CD14-positive monocyte (primary cell): ENCODE measurements around the gene WIPI1. TPM values are rescaled to one million over a fixed set of nuclear protein-coding genes. Genes with fewer than 3 reads are reported as not detected.

ENCODE experiments used
- DNase-seq, 3 donors: peaks; one replicate each; pipeline ENCODE4 v3.0.0-alpha.2; 2011 to 2022
- H2AFZ ChIP-seq: 2 replicates; pipeline ENCODE4 v1.6.0; 2012; ENCODE audit warnings: mild to moderate bottlenecking, low read depth, low read length, inconsistent platforms; ENCODE audit not compliant: insufficient read depth, poor library complexity, severe bottlenecking
- H3K27ac ChIP-seq, 2 donors: 1 replicate in 1 of 2; 2 replicates in 1 of 2; pipeline ENCODE4 v1.5.1; 2012 to 2013; ENCODE audit warnings: low read length in 2 of 2, control low read depth in 1 of 2, inconsistent platforms in 1 of 2, low read depth in 1 of 2, mild to moderate bottlenecking in 1 of 2
- H3K27me3 ChIP-seq, 2 donors: one replicate each; pipeline versions ENCODE4 v1.6.0 to v1.6.1; 2011 to 2013; ENCODE audit warnings: low read length in 2 of 2; ENCODE audit not compliant: control insufficient read depth in 2 of 2, insufficient read depth in 2 of 2
- H3K36me3 ChIP-seq, 2 donors: replicated peaks in 1 of 2; 1 replicate in 1 of 2; 2 replicates in 1 of 2; pipeline versions ENCODE4 v1.5.1 to v1.6.1; 2012 to 2013; ENCODE audit warnings: low read length in 2 of 2, control low read depth in 1 of 2, inconsistent platforms in 1 of 2, mild to moderate bottlenecking in 1 of 2; ENCODE audit not compliant: insufficient read depth in 2 of 2, control insufficient read depth in 1 of 2
- H3K4me1 ChIP-seq, 2 donors: 1 replicate in 1 of 2; 2 replicates in 1 of 2; pipeline versions ENCODE4 v1.5.1 to v1.6.1; 2012 to 2013; ENCODE audit warnings: low read length in 2 of 2, control low read depth in 1 of 2, inconsistent platforms in 1 of 2, mild to moderate bottlenecking in 1 of 2, moderate library complexity in 1 of 2; ENCODE audit not compliant: insufficient read depth in 2 of 2, control insufficient read depth in 1 of 2
- H3K4me2 ChIP-seq: replicated peaks from 2 replicates; pipeline ENCODE3; 2012; ENCODE audit warnings: low read length, moderate library complexity, mild to moderate bottlenecking; ENCODE audit not compliant: poor library complexity, severe bottlenecking; ENCODE audit errors: extremely low read depth
- H3K4me3 ChIP-seq, 3 experiments: fragments of 200-600 bp in 1 of 3; sonication (generic) in 1 of 3; replicated peaks in 1 of 3; 1 replicate in 2 of 3; 2 replicates in 1 of 3; pipeline ENCODE4 v1.5.1; 2011 to 2013; ENCODE audit warnings: low read length in 3 of 3, mild to moderate bottlenecking in 3 of 3, control low read depth in 2 of 3, low read depth in 2 of 3, inconsistent platforms in 1 of 3, moderate library complexity in 1 of 3
- H3K79me2 ChIP-seq: 2 replicates; pipeline ENCODE4 v1.6.0; 2012; ENCODE audit warnings: mild to moderate bottlenecking, control low read depth, inconsistent platforms, low read length, moderate library complexity; ENCODE audit not compliant: insufficient read depth
- H3K9ac ChIP-seq: 2 replicates; pipeline ENCODE4 v1.6.0; 2017; ENCODE audit warnings: low read length, mild to moderate bottlenecking; ENCODE audit not compliant: insufficient read depth, poor library complexity, severe bottlenecking
- H3K9me3 ChIP-seq, 2 donors: replicated peaks in 1 of 2; 1 replicate in 1 of 2; 2 replicates in 1 of 2; pipeline versions ENCODE4 v1.5.1 to v1.6.1; 2012 to 2013; ENCODE audit warnings: low read length in 2 of 2, control low read depth in 1 of 2; ENCODE audit not compliant: control insufficient read depth in 1 of 2, insufficient read depth in 1 of 2
- H4K20me1 ChIP-seq: 2 replicates; pipeline ENCODE4 v1.6.0; 2012; ENCODE audit warnings: mild to moderate bottlenecking, low read length, control low read depth, moderate library complexity; ENCODE audit not compliant: insufficient read depth
- H3K27ac Mint-ChIP-seq, 7 donors: one replicate each; pipeline ENCODE4 v1.8.0; 2020; ENCODE audit warnings: mild to moderate bottlenecking in 7 of 7, mixed read lengths in 7 of 7, moderate library complexity in 6 of 7, inconsistent platforms in 2 of 7
- H3K27me3 Mint-ChIP-seq, 3 donors: one replicate each; pipeline ENCODE4 v1.8.0; 2021 to 2022; ENCODE audit warnings: low read depth in 3 of 3, mild to moderate bottlenecking in 3 of 3, mixed read lengths in 3 of 3, moderate library complexity in 3 of 3, inconsistent platforms in 1 of 3
- H3K36me3 Mint-ChIP-seq, 2 donors: one replicate each; pipeline ENCODE4 v1.8.0; 2020; ENCODE audit warnings: mixed read lengths in 2 of 2, inconsistent platforms in 1 of 2, mild to moderate bottlenecking in 1 of 2
- H3K4me1 Mint-ChIP-seq: one replicate; pipeline ENCODE4 v1.8.0; 2020; ENCODE audit warnings: mild to moderate bottlenecking, mixed read lengths
- H3K4me3 Mint-ChIP-seq, 2 donors: one replicate each; pipeline ENCODE4 v1.8.0; 2020; ENCODE audit warnings: mild to moderate bottlenecking in 2 of 2, mixed read lengths in 2 of 2, moderate library complexity in 1 of 2
- H3K9me3 Mint-ChIP-seq, 7 donors: one replicate each; pipeline ENCODE4 v1.8.0; 2020 to 2022; ENCODE audit warnings: mixed read lengths in 7 of 7, mild to moderate bottlenecking in 6 of 7, moderate library complexity in 6 of 7, inconsistent platforms in 2 of 7
- CTCF ChIP-seq: fragments of 200-600 bp; IDR thresholded peaks from one replicate; pipeline ENCODE4 v1.8.0; 2022; ENCODE audit warnings: antibody characterized with exemption, mild to moderate bottlenecking
- WGBS: methylation state at CpG from one replicate; pipeline ENCODE4 v1.1.5; 2013; ENCODE audit warnings: missing lambda C conversion rate; ENCODE audit not compliant: insufficient coverage; 5-methylcytosine and 5-hydroxymethylcytosine counted together
- intact Hi-C, 2 donors: fragments of 100-400 bp; cut with micrococcal nuclease; formaldehyde crosslinking; loops; one replicate each; pipeline versions ENCODE4 v1.15.0 to v1.15.1; 2023
- polyA plus RNA-seq, 3 donors: library from polyadenylated mRNA; depleted of rRNA in 1 of 3; unstranded in 2 of 3; stranded (reverse) in 1 of 3; fragments of 300-500 nt in 2 of 3; fragments of >200 nt in 1 of 3; fragmentation: Illumina TruSeq in 2 of 3; gene quantifications; 1 replicate in 2 of 3; 2 replicates in 1 of 3; pipeline ENCODE4 v1.2.3, GENCODE V29; 2012 to 2021

Gene WIPI1
- polyA plus RNA-seq, 3 donors: 19.9 to 31.9 (median 22.1) TPM

- Histone ChIP-seq H3K27me3 (no peaks in the 10 kb centered on the region), H2AFZ (no peak overlapping the region), H3K4me2 (no peak overlapping the region), H3K9me3 (peaks cover 7 to 9% of the 10 kb centered on the region in 2 donors), H3K27ac (no peak overlapping the region), H4K20me1 (no peaks in the 10 kb centered on the region), H3K4me3 (no peak overlapping the region), H3K36me3 (peaks cover 7 to 27% of the 10 kb centered on the region in 2 donors), H3K4me1 (peaks cover 10 to 20% of the 10 kb centered on the region in 2 donors), H3K9ac (no peak overlapping the region), H3K79me2 (no peaks in the 10 kb centered on the region)
- Mint-ChIP-seq H3K9me3 (peaks cover 6 to 12% (median 8%) of the 10 kb centered on the region in 7 donors), H3K27ac (peak overlapping the region in 1 of 7 donors; percentile 16), H3K4me1 (peaks cover 25% of the 10 kb centered on the region), H3K27me3 (peaks cover 0 to 3% (median 0%) of the 10 kb centered on the region in 3 donors), H3K4me3 (no peak overlapping the region), H3K36me3 (peaks cover 30 to 43% of the 10 kb centered on the region in 2 donors)
- intact Hi-C loops: loop anchor here (5.0 to 10.0 kb wide), 3 partner anchors 36 to 134 kb away; no protein-coding TSS in a partner anchor
- TF ChIP-seq CTCF: no peak
- WGBS: 62% methylated on average over 6 of the region's 10 CpGs
- DNase-seq: no peak
These were observed 60.8 kb downstream of the WIPI1 start for GRCh38 chr17:68396226-68397107.

- peaks cover 0 to 22% of the 10 kb centered on the region in 2 donors for H3K36me3 ChIP-seq
- no peak overlapping the region for H3K4me2 ChIP-seq
- H3K4me1 ChIP-seq: peaks cover 6 to 11% of the 10 kb centered on the region in 2 donors
- H2AFZ ChIP-seq: no peak overlapping the region
- no peak for TF ChIP-seq CTCF
- no peaks in the 10 kb centered on the region for H3K27me3 ChIP-seq
- Mint-ChIP-seq H3K4me3 (no peak overlapping the region), H3K4me1 (peaks cover 15% of the 10 kb centered on the region), H3K27me3 (peaks cover 0 to 4% (median 3%) of the 10 kb centered on the region in 3 donors), H3K9me3 (peaks cover 6 to 12% (median 8%) of the 10 kb centered on the region in 7 donors), H3K27ac (peak overlapping the region in 1 of 7 donors; percentile 57), H3K36me3 (peaks cover 25 to 37% of the 10 kb centered on the region in 2 donors)
- no peaks in the 10 kb centered on the region for H4K20me1 ChIP-seq
- H3K4me3 ChIP-seq: no peak overlapping the region
- H3K9ac ChIP-seq: no peak overlapping the region
- 94% methylated on average over 10 of the region's 12 CpGs for WGBS
- H3K9me3 ChIP-seq: peaks cover 7 to 9% of the 10 kb centered on the region in 2 donors
- intact Hi-C loops: loop anchor here (5.0 to 10.0 kb wide), 3 partner anchors 38 to 132 kb away; no protein-coding TSS in a partner anchor
- H3K27ac ChIP-seq: no peak overlapping the region
- H3K79me2 ChIP-seq: no peaks in the 10 kb centered on the region
- no peak for DNase-seq
These were observed 62.5 kb downstream of the WIPI1 start for GRCh38 chr17:68394608-68395331.
